Measurements from ENCODE around the gene TRIP10. TPM values are rescaled to one million over a fixed set of nuclear protein-coding genes. Genes with fewer than 3 reads are reported as not detected.

The TRIP10 gene
- total and polyA plus RNA-seq, 10 of the 15 experiments (the other 5 are each of a cell fraction or from before 2014, with no cell fraction given) = 0.79 to 54.5 (median 32.5) TPM

DNA sequence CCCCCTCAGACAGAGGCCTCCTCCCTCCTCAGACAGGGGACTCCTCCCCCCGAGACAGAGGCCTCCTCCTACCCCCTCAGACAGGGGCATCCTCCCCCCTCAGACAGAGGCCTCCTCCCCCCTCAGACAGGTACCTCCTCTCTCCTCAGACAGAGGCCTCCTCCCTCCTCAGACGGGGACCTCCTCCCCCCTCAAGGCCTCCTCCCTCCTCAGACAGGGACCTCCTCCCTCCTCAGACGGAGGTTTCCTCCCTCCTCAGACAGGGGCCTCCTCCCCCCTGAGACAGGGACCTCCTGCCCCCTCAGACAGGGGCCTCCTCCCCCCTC lies 32.9 kb upstream of the TRIP10 start:
- H3K9me3 ChIP-seq (replicated peaks; ENCODE audit: control insufficient read depth, insufficient read depth, low read length) = no peaks in the 10 kb centered on the region
- ChIA-PET POLR2A (no interaction called here), SMC1A (ENCODE audit: uncharacterized antibody, unreplicated experiment) (no interaction called here), RAD21 (ENCODE audit: unreplicated experiment) (no interaction called here), CTCF (no interaction called here)
- no peak for ATAC-seq
- H3K4me2 ChIP-seq (ENCODE audit: control insufficient read depth, insufficient read depth) = no peak overlapping the region
- DNase-seq (ENCODE audit: low read depth, low spot score) = no peak
- in situ Hi-C loops (cut with MboI) (no loop called here), intact Hi-C loops (cut with micrococcal nuclease; ENCODE audit: unreplicated experiment) (no loop called here)
- H3K9ac ChIP-seq (ENCODE audit: control insufficient read depth, insufficient read depth, low read length) = no peak overlapping the region
- 8% methylated on average over 2 of the region's 3 CpGs for WGBS (ENCODE audit: insufficient coverage, insufficient replicate concordance, low lambda C conversion rate, missing lambda C conversion rate)
- no peak for FAIRE-seq
- no peaks in the 10 kb centered on the region for H3K79me2 ChIP-seq (ENCODE audit: control insufficient read depth, insufficient read depth, low read length)
- H3K27ac ChIP-seq (ENCODE audit: control insufficient read depth, insufficient read depth) = no peak overlapping the region
- no peak overlapping the region for H3K4me3 ChIP-seq
- no peaks in the 10 kb centered on the region; a peak in 2 of 4 replicates for H3K27me3 ChIP-seq (replicated peaks in 1 of 2; ENCODE audit: control insufficient read depth in 2 of 2, insufficient read depth in 2 of 2, low read length in 1 of 2)
- no peaks in the 10 kb centered on the region for H4K20me1 ChIP-seq (ENCODE audit: control insufficient read depth, insufficient read depth)
- no peaks in the 10 kb centered on the region for H3K36me3 ChIP-seq (ENCODE audit: control insufficient read depth in 2 of 2, insufficient read depth in 2 of 2, low read length in 1 of 2)
- no peaks in the 10 kb centered on the region for H3K4me1 ChIP-seq (ENCODE audit: control insufficient read depth, insufficient read depth, low read length)
- no peak overlapping the region for H2AFZ ChIP-seq (ENCODE audit: control insufficient read depth, low read depth, low read length)
- no TSS peak for BruUV-seq (replicated peaks)
- TF ChIP-seq ZNF274 (IDR thresholded peaks at IDR 0.05; ENCODE audit: insufficient read depth, insufficient read length) = no peak
- TF ChIP-seq HDAC6 (IDR thresholded peaks at IDR 0.05; ENCODE audit: unreplicated experiment) = no peak
- TF ChIP-seq, protein P1, sequence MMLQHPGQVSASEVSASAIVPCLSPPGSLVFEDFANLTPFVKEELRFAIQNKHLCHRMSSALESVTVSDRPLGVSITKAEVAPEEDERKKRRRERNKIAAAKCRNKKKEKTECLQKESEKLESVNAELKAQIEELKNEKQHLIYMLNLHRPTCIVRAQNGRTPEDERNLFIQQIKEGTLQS (IDR thresholded peaks at IDR 0.05; ENCODE audit: borderline replicate concordance, extremely low read depth, low read depth, low read length) = no peak
- TF ChIP-seq NFYB (IDR thresholded peaks at IDR 0.05; ENCODE audit: insufficient read depth, low read depth, low read length) = no peak
- TF ChIP-seq RFX5 (IDR thresholded peaks at IDR 0.05; ENCODE audit: low read depth, low read length) = no peak
- TF ChIP-seq SMAD5 (IDR thresholded peaks at IDR 0.05; ENCODE audit: low read depth) = no peak
- TF ChIP-seq, protein P2, sequence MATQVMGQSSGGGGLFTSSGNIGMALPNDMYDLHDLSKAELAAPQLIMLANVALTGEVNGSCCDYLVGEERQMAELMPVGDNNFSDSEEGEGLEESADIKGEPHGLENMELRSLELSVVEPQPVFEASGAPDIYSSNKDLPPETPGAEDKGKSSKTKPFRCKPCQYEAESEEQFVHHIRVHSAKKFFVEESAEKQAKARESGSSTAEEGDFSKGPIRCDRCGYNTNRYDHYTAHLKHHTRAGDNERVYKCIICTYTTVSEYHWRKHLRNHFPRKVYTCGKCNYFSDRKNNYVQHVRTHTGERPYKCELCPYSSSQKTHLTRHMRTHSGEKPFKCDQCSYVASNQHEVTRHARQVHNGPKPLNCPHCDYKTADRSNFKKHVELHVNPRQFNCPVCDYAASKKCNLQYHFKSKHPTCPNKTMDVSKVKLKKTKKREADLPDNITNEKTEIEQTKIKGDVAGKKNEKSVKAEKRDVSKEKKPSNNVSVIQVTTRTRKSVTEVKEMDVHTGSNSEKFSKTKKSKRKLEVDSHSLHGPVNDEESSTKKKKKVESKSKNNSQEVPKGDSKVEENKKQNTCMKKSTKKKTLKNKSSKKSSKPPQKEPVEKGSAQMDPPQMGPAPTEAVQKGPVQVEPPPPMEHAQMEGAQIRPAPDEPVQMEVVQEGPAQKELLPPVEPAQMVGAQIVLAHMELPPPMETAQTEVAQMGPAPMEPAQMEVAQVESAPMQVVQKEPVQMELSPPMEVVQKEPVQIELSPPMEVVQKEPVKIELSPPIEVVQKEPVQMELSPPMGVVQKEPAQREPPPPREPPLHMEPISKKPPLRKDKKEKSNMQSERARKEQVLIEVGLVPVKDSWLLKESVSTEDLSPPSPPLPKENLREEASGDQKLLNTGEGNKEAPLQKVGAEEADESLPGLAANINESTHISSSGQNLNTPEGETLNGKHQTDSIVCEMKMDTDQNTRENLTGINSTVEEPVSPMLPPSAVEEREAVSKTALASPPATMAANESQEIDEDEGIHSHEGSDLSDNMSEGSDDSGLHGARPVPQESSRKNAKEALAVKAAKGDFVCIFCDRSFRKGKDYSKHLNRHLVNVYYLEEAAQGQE (IDR thresholded peaks at IDR 0.05; ENCODE audit: low read depth, low read length) = no peak
- TF ChIP-seq YY1 (IDR thresholded peaks at IDR 0.05; ENCODE audit: low read depth, low read length) = no peak
- TF ChIP-seq JUNB (IDR thresholded peaks at IDR 0.05) = no peak
- TF ChIP-seq POLR2AphosphoS5 (IDR thresholded peaks at IDR 0.05; ENCODE audit: low read length) = no peak
- TF ChIP-seq TBL1XR1 (IDR thresholded peaks at IDR 0.05; ENCODE audit: low read depth, low read length) = no peak
- TF ChIP-seq BRCA1 (IDR thresholded peaks at IDR 0.05; ENCODE audit: low read depth, low read length) = no peak
- TF ChIP-seq, protein P3, sequence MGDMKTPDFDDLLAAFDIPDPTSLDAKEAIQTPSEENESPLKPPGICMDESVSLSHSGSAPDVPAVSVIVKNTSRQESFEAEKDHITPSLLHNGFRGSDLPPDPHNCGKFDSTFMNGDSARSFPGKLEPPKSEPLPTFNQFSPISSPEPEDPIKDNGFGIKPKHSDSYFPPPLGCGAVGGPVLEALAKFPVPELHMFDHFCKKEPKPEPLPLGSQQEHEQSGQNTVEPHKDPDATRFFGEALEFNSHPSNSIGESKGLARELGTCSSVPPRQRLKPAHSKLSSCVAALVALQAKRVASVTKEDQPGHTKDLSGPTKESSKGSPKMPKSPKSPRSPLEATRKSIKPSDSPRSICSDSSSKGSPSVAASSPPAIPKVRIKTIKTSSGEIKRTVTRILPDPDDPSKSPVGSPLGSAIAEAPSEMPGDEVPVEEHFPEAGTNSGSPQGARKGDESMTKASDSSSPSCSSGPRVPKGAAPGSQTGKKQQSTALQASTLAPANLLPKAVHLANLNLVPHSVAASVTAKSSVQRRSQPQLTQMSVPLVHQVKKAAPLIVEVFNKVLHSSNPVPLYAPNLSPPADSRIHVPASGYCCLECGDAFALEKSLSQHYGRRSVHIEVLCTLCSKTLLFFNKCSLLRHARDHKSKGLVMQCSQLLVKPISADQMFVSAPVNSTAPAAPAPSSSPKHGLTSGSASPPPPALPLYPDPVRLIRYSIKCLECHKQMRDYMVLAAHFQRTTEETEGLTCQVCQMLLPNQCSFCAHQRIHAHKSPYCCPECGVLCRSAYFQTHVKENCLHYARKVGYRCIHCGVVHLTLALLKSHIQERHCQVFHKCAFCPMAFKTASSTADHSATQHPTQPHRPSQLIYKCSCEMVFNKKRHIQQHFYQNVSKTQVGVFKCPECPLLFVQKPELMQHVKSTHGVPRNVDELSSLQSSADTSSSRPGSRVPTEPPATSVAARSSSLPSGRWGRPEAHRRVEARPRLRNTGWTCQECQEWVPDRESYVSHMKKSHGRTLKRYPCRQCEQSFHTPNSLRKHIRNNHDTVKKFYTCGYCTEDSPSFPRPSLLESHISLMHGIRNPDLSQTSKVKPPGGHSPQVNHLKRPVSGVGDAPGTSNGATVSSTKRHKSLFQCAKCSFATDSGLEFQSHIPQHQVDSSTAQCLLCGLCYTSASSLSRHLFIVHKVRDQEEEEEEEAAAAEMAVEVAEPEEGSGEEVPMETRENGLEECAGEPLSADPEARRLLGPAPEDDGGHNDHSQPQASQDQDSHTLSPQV (IDR thresholded peaks at IDR 0.05) = no peak
- no peak for TF ChIP-seq KLF5 (IDR thresholded peaks at IDR 0.05; ENCODE audit: partially characterized antibody)
- TF ChIP-seq BCL3 (IDR thresholded peaks at IDR 0.05; ENCODE audit: borderline replicate concordance, insufficient read depth, low read depth, low read length, poor library complexity, severe bottlenecking) = no peak

All from GM12878 (cell line).